ENCODE measurements around the gene PLEK2.
"Not testable (repeated sequence)": the region's sequence is repeated elsewhere in the genome, so short reads cannot be mapped to it uniquely, and the experiment has no call there.

PLEK2 gene

DNA sequence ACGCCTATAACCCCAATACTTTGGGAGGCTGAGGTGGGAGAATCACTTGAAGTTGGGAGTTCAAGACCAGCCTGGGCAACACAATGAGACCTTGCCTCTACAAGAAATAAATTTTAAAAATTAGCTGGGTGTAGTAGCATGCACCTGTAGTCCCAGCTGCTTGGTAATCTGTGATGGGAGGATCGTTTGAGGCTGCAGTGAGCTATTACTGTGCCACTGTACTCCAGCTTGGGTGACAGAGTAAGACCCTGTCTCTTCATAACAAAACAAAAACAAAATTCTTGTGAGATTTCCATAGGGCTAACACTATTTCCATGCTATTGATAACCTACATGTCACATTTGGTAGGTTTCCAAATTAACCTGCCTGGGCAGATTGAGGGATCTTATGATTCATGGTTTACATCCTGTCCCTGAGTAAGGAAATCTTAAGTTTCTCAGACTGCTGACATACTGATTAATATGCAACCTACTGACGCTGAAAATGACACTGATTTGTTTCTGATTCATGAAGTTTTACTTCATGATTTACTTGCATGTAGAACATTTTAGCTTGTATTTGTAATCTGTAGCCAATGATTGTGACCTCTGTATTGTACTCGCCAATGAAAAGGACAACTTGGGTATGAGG lies 68.2 kb downstream of the PLEK2 start:
- H3K36me3 ChIP-seq (ENCODE audit: insufficient read depth, low read length), result peaks cover 34% of the 10 kb centered on the region; the same call in 1 of the 2 replicates

DNA sequence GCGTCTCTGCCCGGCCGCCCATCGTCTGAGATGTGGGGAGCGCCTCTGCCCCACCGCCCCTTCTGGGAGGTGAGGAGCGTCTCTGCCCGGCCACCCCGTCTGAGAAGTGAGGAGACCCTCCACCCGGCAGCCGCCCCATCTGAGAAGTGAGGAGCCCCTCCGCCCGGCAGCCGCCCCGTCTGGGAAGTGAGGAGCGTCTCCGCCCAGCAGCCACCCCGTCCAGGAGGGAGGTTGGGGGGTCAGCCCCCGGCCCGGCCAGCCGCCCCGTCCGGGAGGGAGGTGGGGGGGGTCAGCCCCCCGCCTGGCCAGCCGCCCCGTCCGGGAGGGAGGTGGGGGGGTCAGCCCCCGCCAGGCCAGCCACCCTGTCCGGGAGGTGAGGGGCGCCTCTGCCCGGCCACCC lies 70.7 kb downstream of the PLEK2 start:
- peaks cover 57% of the 10 kb centered on the region; the same call in 1 of the 2 replicates for H3K36me3 ChIP-seq (ENCODE audit: insufficient read depth, low read length)
- H3K9ac ChIP-seq (ENCODE audit: low read length); H3K9me2 ChIP-seq (ENCODE audit: low read depth, low read length); H3K27me3 ChIP-seq (ENCODE audit: insufficient read depth, low read length); H3K4me1 ChIP-seq (ENCODE audit: insufficient read depth, low read length, severe bottlenecking); H2AFZ ChIP-seq (ENCODE audit: low read length); H4K20me1 ChIP-seq (ENCODE audit: insufficient read depth, low read length); H3F3A ChIP-seq (ENCODE audit: insufficient read depth, low read length); H3K4me2 ChIP-seq (ENCODE audit: low read length); H3K9me3 ChIP-seq (ENCODE audit: low read length); H3K79me2 ChIP-seq (ENCODE audit: insufficient read depth, low read length); H3K27ac ChIP-seq (ENCODE audit: low read depth, low read length, poor library complexity, severe bottlenecking); H3K4me3 ChIP-seq (ENCODE audit: low read depth, low read length, poor library complexity, severe bottlenecking): not testable (repeated sequence)

More for the DNA sequence above, 68.2 kb downstream of the PLEK2 start:
- Histone ChIP-seq H3K27me3 (ENCODE audit: insufficient read depth, low read length) (no peaks in the 10 kb centered on the region), H4K20me1 (ENCODE audit: insufficient read depth, low read length) (no peaks in the 10 kb centered on the region), H3K4me1 (ENCODE audit: insufficient read depth, low read length, severe bottlenecking) (no peaks in the 10 kb centered on the region), H3K9ac (ENCODE audit: low read length) (no peak overlapping the region), H3F3A (ENCODE audit: insufficient read depth, low read length) (no peaks in the 10 kb centered on the region), H2AFZ (ENCODE audit: low read length) (no peak overlapping the region), H3K4me2 (ENCODE audit: low read length) (no peak overlapping the region), H3K4me3 (ENCODE audit: low read depth, low read length, poor library complexity, severe bottlenecking) (no peak overlapping the region), H3K79me2 (ENCODE audit: insufficient read depth, low read length) (no peaks in the 10 kb centered on the region), H3K9me2 (ENCODE audit: low read depth, low read length) (no peaks in the 10 kb centered on the region), H3K27ac (ENCODE audit: low read depth, low read length, poor library complexity, severe bottlenecking) (no peak overlapping the region), H3K9me3 (ENCODE audit: low read length) (no peaks in the 10 kb centered on the region)
- TF ChIP-seq EZH2 (IDR thresholded peaks at IDR 0.05; ENCODE audit: borderline replicate concordance, low read length), result no peak
- TF ChIP-seq, protein P1, sequence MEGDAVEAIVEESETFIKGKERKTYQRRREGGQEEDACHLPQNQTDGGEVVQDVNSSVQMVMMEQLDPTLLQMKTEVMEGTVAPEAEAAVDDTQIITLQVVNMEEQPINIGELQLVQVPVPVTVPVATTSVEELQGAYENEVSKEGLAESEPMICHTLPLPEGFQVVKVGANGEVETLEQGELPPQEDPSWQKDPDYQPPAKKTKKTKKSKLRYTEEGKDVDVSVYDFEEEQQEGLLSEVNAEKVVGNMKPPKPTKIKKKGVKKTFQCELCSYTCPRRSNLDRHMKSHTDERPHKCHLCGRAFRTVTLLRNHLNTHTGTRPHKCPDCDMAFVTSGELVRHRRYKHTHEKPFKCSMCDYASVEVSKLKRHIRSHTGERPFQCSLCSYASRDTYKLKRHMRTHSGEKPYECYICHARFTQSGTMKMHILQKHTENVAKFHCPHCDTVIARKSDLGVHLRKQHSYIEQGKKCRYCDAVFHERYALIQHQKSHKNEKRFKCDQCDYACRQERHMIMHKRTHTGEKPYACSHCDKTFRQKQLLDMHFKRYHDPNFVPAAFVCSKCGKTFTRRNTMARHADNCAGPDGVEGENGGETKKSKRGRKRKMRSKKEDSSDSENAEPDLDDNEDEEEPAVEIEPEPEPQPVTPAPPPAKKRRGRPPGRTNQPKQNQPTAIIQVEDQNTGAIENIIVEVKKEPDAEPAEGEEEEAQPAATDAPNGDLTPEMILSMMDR (IDR thresholded peaks at IDR 0.05; ENCODE audit: low read length), result no peak
